GM21825 (cell line): ENCODE results near the gene PLA2G2F.

Experiments used
- ATAC-seq: cut with Tn5 transposase; IDR thresholded peaks from one replicate; pipeline ENCODE4 v1.9.1; 2021; ENCODE audit warnings: mild to moderate bottlenecking, moderate library complexity; ENCODE audit not compliant: unreplicated experiment

Gene PLA2G2F

DNA sequence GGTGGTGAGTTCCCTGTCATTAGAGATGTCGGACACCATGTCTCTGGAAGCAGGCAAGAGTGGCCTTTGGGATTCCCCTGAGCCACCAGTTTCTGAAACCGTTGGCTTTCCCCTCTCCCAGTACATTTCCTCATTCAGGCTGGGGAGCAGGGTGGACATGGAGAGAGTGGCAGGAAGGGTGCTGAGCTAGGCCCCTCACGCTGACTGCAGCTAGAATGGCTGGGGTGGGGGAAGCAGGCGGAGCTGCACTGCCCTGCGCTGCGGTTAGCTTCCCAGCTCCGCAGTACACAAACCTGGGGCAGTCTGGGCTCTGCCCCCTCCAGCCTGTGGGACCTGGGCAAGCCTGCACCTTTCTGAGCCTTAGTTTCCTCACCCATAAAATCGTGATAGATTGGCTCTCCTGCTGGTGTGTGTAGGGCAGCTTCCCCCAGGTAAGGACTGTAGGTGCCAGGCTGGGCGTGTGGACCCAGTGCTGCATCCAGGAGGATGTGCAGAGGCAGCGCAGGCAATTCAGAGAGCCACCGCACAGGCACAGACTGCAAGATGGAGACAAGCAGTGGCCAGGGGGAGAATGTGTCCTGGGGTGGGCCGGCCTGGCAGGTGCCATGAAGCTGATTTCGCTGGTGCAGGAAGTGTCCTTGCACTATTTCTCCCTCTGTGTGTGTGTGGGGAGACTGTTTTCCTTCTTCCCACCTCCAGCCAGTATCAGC, 3.0 kb downstream of the PLA2G2F start:
- no peak for ATAC-seq

DNA sequence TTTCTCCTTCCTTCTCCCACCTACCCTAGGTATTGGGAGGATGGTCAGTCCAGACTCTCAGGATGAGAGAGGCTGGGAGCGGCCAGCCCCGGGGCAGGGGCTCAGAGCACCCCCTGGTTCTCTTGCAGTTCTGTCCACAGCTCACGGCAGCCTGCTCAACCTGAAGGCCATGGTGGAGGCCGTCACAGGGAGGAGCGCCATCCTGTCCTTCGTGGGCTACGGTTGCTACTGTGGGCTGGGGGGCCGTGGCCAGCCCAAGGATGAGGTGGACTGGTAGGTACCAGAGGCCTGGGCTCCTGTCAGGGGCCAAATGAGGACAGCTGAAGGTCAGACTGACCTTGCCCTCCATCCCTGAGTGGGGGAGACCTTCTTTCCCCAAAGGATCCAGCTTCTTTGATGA, 4.2 kb downstream of the PLA2G2F start:
- no peak for ATAC-seq

DNA sequence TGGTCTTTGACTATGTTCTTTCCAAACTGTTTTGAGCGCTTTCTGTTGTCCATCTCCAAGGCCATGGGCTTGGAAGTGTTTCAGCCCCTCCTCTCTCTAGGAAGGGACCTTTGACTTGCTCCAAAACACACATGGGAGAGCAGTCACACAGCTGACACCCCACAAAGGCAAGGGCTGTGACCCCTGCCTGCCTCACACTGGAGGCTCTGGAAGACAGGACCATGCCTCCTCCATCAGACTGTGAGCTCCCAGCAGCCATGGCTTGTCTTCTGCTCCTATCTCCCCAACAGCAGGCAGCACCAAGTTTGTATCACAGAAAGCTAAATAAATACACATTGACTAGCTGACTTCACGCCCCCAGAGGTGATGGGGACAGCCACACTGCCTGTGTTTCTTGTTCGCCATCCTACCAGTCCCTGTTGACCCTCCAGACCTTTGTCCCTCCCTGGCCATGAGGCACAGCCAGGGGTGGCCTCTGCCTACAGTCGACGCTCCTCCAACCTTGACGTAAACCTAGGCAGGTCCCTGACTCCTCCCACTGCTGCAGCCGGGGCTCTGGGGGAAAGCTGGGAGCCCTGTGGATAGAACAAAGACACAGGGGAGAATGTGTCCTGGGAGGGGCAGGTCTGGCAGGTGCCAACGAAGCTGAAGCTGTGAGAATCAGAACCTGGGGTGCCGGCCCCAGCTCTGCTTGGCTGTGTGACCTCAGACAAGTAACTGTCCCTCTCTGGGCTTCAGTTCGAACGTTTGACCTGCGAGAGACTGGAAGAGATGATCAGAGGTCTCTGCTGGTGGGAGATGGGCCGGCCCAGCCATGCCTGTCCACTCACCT, 4.8 kb downstream of the PLA2G2F start:
- no peak for ATAC-seq

DNA sequence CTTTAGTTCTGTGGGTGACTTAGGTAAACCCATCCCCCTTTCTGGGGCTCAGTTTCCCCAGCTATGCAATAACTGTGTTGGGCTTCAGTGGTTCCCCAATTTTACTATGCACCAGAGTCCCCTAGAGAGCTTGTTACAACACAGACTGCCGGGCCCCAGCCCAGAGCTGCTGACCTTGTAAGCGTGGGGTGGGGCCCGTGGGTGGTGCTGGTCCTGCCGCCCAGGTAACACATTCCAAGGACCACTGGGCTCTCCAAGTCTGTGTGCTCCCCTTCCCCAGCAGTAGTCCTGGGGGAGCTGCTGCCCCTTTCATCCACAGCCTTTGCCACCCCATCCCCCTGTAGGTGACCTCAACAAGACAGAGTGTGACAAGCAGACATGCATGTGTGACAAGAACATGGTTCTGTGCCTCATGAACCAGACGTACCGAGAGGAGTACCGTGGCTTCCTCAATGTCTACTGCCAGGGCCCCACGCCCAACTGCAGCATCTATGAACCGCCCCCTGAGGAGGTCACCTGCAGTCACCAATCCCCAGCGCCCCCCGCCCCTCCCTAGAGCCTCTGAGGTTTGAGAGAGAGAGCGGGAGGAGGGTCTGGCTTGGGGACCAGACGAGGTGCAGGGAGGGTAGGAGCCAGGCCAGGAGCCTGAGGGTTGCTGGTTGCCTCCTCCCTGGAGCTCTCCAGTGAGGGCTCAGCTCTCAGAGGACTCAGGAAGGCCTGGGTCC, 8.9 kb downstream of the PLA2G2F start:
- no peak for ATAC-seq

DNA sequence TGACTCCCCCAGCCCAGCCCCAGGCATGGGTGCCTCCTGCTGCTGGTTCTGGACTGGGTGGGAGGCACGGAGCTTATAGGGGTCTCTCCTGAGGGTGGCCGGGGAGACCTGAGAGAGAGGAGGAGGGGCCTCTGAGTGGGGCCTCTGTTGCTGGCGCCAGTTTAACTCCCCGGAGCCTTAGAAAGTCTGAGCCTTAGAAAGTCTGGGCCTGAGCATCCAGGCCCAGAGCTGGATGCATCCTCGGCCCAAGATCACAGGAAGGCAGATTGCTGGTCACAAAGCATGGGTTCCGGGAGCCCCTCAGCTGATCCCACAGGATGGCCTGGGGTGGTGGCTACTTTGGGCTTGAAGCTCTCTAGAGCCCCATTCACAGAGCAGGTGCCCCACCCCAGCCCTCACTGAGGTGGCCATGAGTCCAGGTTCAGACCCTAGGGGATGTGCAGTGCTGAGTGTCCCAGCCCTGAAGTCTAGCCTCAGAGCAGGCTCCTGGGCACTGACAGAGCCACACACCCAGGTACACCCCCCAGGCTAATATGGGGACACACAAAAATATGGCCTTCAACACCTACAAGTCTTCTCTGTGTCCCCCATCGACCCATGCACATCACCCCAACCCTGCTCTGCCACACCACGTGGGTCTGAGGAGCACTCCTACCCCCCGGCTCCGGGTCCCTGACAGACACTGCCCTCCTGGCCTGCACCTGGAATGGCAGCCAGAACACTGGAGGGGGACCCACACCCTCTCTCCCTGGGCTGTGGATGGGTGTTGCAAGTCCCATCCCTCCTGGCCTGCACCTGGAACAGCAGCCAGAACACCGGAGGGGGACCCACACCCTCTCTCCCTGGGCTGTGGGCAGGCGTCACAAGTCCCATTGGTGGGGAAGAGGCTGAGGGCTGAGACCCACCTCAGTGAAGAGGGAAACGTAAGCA, 9.7 kb downstream of the PLA2G2F start:
- no peak for ATAC-seq

DNA sequence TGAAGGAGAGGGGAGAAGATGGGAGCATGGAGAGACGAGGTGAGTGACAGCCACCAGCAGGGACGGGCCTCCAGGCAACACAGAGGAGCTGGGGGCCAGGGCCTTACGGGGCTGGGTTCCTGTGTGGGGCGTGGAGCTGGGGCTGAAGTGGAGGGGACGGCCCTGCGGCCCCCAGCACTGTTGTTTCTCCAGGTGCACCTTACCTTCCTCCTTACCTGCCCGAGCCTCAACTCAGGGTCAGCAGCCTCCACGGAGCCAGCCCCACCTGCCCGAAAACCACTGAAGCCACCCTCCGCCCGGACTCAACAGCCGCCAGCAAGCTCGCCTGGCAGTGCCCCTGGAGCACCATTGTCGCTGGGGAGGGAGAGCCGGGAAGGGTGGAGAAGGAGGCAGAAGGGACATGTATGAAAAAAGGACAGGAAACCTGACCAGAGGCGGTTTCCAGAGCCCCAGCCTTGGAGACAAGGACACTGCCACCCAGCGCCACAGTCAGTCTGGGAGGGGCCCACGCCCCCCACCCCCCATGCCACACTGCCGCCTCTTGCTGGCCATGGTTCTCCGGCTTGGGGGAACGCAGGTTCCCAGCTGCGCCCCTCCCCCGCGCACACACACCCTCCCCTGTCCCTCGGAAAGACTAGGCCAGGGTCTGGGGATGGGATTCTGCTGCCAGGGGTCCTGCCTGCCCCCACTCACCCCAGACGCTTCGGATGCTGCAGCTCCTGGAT, 10.6 kb downstream of the PLA2G2F start:
- ATAC-seq, result no peak

DNA sequence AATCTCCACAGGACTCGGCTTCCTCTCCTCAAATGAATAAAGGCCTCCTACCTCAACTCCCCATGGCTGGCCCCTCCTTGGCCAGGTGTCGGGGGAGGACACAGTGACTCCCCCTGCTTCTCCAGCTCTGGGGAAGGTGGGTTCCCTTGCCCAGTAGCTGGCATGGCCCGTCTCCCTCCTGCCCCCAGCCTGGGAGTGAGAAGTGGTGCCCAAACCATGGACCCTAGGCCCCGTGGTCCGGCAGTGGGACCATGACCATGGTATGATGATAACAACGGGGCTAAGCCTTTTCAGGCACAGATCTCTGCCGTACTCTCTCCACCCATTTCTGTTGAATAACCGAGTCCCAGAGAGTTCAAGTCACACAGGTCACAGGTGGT, 11.2 kb downstream of the PLA2G2F start:
- no peak for ATAC-seq

DNA sequence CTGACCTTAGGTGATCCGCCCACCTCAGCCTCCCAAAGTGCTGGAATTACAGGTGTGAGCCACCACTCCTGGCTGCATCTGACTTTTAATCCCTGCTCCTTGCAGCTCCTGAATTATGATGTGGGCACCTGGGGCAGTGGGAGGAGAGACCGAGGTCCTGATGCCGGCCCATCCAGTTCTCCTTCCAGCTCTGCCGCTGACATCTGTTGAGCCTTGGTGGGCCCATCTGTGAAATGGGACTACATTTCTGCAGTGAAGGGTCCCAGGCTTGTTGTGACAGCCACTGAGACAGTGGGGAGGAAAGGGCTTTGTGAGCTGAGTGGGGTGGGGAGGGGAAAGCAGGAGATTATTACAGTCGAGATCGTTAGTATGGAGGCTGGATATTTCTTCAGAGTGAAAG, 11.8 kb downstream of the PLA2G2F start:
- ATAC-seq, result no peak

DNA sequence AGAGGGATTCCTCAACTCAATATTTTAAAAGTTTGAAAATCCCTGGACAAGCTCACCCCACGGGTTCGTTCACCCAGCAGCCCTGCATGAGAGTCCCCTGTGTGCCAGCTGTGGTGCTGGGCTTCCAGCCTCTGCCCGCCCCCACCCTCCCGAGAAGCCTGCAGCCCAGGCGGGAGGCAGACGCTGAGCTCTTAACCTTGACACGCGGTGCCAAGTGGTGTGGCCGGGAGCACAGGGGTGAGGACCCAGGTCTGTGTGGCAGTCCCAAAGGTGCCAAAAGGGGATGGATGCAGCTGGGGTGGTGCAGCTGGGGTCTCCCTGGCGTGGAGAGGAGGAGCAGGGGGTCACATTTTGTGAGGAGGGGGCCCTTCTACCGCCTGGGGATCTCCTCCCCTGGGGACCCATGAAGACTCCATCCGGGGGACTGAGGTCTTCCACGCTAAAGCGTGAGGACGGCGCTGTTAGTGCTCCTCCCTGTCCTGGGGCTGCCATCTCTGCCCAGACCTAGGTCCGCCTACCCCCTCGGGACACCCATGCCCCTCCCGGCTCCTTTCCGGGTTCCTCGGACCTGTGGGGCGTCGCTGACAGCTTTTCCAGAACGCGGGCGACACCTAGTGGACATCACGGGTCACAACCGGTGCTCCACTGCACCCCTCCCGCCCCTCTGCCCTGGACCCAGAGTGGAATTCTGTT, 12.9 kb downstream of the PLA2G2F start:
- ATAC-seq, result peak; percentile 73

DNA sequence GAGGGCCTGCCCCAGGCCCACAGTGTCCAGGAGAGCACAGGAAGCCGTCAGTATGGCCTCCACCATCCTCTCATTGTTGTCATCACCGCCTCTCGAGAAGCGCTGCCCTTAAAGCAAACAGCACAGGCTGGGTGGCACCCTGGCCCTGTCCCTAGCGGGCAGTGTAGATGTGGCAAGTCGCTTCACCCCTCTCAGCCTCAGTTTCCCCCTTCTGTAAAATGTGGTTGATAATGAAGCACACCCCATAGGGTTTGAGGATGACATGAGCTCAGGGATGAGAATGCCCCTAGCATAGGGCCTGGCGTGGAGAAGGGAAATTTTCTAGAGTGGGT, 13.4 kb downstream of the PLA2G2F start:
- no peak for ATAC-seq

DNA sequence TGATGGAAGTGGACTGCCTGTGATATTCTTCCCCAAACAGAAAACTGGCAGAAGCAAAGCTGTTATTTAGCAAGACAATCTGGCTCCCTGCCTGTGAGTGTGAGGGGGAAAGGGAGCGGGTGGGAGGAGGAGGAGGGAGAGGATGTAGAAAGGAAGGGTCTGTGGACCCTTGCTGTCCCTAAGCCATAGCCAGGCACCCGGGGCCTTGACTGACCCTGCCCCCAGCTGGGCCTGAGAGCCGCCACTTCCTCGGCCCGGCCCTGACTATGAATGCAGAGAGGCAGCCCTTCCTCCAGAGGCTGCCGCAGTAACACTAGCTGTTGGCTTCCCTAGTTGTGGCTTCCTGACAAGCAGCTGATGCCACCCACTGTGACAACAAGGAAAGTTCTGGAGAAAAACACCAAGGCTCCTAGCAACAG, 13.9 kb downstream of the PLA2G2F start:
- no peak for ATAC-seq

DNA sequence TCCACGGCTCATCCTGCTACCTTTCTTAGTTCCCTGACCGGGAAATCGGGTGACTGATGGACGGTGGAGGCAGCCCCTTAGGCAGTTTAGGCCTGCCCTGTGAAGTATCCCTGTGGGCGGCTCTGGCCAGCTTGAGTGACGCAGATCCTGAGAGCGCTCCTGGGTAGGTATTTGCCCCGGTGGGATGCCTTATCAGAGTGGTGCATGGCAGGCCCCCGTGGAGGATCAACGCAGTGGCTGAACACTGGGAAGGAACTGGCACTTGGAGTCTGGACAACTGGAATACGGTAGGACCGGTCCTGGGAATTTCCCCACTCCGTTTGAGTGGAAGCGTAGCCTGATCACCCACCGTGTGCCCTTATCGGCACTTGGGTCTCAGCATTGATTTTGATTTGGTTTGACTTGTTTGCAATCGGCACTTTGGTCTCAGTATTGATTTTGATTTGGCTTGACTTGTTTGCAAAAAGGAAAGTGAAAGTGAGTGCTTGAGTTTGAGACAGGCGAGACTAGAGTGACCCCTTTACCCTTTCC, 15.2 kb downstream of the PLA2G2F start:
- no peak for ATAC-seq

DNA sequence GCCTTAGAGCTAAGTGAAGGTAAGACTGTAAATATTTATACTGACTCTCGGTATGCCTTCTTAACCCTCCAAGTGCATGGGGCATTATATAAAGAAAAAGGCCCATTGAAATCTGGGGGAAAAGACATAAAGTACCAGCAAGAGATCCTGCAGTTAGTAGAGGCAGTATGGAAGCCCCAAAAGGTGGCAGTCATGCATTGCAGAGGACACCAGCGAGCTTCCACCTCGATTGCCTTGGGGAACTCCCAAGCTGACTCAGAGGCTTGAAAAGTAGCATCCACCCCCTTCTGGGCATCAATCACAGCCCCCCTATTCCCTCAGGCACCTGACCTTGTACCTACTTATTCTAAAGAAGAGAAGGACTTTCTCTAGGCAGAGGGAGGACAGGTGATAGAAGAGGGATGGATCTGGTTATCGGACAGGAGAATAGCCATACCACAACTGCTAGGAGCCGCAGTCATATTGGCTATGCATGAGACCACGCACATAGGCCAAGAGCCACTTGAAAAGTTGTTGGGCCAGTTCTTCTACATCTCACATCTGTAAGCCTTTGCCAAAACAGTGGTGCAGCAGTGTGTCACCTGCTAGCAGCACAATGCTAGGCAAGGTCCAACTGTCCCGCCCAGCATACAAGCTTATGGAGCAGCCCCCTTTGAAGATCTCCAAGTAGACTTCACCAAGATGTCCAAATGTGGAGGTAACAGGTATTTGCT, 19.4 kb downstream of the PLA2G2F start:
- no peak for ATAC-seq

DNA sequence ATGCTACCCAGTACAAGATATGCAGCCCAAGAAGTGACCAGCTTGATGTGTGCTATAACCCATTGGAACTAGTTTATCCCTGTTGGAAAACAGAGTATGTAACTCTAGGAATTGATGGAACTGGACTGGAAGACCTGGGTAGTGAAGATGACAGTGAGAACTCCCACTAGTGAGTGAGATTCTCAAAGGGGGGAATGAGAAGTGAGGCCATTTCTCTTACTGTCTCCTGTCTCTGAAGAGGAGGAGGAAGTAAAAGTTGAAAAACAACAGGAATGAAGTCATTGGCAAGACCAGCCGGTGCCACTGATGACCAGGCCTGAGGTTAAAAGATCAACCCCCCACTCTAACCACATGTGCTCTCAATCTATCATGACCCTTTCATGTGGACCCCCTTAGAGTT, 20.9 kb downstream of the PLA2G2F start:
- ATAC-seq, result no peak

DNA sequence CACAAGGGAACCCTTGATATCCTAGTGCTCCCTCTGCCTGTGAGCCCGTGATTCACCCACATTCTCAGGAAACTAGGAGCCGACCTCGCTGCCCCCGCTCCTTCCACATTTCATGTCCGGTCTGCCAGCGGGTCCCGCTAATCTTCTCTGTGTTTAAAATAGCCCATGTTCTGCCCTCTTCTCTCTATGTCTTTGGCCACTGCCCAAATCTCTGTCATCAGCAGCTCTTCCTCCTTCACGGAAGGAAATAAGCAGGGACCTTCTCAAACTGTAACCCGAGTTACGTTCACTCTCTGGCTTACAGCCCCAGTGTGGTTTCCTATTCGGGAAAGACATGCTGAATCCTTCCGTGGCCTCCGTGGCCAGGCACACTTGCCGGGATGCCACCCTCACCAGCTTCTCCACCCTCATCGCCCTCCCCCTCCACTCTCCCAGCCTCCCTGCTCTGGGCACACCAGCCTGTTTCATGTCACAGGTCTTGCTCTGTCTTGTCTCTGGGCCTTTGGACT, 25.6 kb downstream of the PLA2G2F start:
- no peak for ATAC-seq

DNA sequence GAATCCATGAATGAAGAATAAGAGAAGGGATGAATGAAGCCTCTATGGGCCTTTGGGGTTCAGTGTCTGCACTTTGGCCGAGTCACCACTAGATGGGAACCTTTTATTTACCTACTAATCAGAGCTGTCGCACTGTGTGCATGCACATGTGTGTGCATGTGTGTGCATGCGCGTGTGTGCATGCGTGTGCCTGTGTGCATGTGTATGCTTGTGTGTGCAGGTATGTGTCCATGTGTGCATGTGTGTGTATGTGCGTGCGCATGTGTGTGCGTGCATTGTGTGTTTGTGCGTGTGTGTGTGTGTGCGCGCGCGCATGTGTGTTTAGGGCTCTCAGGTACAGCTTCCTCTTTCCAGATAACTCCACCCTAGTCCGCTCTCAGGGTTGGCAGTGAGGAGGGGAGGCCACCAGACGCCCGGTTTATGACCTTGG, 26.4 kb downstream of the PLA2G2F start:
- ATAC-seq, result no peak

DNA sequence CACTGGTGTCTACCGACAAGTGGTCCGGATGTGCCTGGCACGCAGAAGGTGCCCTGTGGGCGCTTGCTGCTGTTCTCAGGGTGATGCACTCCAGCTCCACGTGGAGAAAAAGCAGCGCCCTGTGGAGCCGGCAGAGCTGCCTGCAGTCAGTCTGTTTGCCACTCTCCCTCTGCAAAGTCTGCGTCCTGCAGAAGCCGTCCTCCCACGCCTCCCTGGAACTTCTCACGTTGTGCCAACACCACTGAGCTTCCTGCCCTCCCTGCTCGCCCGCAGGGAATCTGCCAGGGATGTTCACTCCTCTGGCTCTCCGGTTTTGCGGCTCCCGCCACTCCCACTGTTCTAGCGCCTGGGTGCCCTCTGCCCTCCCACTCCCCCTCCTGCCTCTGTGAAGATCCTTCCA, 26.9 kb downstream of the PLA2G2F start:
- ATAC-seq, result no peak

DNA sequence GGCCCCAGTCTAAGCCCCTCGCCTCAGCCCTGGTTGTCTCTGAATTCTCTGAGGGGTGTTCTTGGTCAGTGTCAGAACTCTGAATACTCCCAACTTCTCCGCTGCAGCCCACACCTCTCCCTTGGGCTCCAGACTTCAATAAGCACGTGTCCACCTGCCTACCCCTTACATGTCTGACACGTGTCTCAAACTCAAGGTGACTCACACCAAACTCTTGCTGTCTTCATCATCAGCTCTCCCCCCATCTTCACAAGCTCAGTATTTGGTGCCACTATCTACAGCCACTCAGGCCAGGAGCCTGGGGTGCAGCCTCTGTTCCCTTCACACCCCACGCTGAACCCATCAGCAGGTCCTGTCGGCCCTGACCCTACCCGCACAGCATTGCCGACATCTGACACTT, 28.0 kb downstream of the PLA2G2F start:
- no peak for ATAC-seq
